Astrocyte (in vitro differentiated cells and primary cell): ENCODE measurements around the gene TLNRD1.

ENCODE experiments used
- EZH2 ChIP-seq: IDR thresholded peaks from 2 replicates; pipeline ENCODE4 v1.6.1; 2012; ENCODE audit warnings: mild to moderate bottlenecking, low read length, inconsistent platforms; ENCODE audit not compliant: insufficient read depth
- TF ChIP-seq, protein P1 (sequence below): IDR thresholded peaks from 2 replicates; pipeline ENCODE4 v1.5.1; 2011; ENCODE audit warnings: low read depth, mild to moderate bottlenecking, inconsistent platforms, low read length, moderate library complexity; ENCODE audit not compliant: insufficient read depth

DNA sequence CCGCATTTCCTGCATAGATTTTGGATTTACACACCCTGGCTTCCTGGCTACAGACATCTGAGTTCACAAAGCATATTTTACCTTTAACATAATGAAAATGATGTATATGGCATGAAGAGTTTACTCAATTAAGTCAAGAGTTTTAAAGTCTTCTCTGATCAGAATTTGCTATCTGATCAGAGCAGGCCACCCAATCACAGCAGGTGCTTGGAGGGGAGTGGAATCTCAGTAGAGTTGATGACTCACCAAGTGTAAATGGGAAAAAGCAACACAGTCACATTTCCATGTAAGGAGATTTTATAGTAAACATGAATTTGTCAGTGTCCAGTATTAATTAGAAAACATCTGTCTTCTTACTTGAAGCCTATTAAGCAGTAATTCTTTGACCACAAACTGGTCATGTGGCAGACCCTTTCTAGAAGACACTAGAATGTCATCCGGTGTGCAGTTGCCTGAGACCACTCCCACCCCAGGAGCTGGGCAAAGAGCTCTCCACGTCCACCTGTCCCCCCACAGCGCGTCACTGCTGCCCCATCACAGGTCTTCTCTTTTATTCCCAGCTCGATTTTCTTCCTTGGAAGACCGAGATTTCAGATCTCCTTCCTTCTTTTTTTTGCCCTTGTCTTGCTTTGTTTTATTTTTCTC lies 21.9 kb upstream of the TLNRD1 start:
- TF ChIP-seq, protein P1, sequence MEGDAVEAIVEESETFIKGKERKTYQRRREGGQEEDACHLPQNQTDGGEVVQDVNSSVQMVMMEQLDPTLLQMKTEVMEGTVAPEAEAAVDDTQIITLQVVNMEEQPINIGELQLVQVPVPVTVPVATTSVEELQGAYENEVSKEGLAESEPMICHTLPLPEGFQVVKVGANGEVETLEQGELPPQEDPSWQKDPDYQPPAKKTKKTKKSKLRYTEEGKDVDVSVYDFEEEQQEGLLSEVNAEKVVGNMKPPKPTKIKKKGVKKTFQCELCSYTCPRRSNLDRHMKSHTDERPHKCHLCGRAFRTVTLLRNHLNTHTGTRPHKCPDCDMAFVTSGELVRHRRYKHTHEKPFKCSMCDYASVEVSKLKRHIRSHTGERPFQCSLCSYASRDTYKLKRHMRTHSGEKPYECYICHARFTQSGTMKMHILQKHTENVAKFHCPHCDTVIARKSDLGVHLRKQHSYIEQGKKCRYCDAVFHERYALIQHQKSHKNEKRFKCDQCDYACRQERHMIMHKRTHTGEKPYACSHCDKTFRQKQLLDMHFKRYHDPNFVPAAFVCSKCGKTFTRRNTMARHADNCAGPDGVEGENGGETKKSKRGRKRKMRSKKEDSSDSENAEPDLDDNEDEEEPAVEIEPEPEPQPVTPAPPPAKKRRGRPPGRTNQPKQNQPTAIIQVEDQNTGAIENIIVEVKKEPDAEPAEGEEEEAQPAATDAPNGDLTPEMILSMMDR = no peak
- TF ChIP-seq EZH2 = no peak
